HG03135 (cell line): ENCODE measurements around the gene PIGA.
"Not testable (repeated sequence)": the region's sequence is repeated elsewhere in the genome, so short reads cannot be mapped to it uniquely, and the experiment has no call there.

Experiments used
- ATAC-seq: cut with Tn5 transposase; IDR thresholded peaks from one replicate; pipeline ENCODE4 v1.9.1; 2021; ENCODE audit warnings: mild to moderate bottlenecking, moderate library complexity; ENCODE audit not compliant: unreplicated experiment

The PIGA gene

DNA sequence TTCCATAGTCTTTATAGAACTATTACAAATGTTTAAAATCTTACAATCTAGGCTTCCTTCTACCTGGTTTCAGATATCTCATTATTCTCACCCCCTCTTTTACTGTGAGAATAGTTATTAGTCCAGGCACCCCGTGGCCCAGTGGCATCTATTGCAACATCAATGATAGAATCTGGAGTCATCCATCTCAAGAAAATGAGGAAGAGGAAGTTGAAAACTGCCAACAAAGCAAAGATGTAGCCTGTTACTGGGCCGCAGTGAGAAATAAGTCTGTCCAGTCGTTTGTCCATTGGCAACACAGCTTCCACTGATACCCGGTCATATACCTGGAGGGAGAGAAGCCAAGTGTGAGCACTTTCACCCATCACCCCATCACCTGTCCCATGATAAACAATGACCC lies 13.9 kb downstream of the PIGA start:
- ATAC-seq: no peak

DNA sequence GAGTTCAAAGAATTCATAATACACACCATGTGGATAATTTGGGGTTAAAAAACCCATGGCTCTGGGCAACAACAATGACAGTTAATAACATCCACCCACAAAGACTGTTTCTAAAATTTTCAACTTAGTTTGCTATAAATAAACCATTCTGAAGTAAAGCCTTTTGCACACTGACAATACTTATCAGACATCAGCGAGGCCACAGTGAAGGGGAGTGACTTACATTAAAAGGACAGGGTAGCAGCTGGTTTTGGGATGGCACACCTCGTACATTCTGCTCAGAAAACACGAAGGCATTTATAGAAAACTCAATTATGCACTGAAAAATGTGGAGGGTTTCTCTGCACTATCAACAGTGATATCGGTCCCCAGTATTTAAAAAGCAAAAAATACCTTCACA lies 15.0 kb downstream of the PIGA start:
- no peak for ATAC-seq

DNA sequence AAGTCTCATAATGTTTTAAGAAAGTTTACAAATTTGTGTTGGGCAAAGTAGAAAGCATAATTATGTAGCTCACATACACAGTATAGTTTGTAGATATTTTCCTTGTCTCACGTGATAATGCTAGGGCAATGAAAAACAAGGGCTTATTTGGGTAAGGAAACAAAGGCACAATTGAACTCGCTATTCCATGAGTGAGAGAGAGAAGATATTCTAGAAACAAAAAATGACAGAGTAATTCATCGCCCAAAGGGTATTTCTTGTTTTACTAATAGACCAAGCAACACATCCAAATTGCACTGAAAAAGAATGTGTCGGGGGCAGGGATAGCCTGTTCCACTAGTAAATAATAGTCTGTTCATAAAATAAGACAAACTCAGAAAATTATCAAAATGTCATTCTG lies 16.2 kb downstream of the PIGA start:
- ATAC-seq: no peak

DNA sequence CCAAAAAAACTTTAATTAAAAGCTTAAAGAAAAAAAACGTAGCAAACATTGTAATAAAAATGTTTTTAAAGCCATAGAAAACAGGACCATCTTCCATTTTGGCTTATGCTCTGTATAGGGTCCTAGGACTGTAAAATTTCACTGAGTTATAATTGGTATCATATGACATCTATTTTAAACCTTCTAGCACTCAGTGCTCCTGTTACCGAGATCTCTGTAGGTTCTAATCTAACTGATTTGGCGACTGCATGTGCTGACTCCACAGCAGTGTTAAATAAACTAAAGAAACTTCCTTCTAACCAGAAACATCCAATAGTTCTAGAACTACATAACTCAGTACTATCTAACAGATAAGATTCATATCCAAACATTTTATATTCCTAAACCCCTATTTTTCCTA lies 19.8 kb downstream of the PIGA start, which contains the start of gene ASB11:
Gene ASB11, minus strand, starts transcription at position 132 of the 400 bp plus-strand sequence. Its CDS starts 35 bp downstream, at position 97.
- ATAC-seq: no peak

DNA sequence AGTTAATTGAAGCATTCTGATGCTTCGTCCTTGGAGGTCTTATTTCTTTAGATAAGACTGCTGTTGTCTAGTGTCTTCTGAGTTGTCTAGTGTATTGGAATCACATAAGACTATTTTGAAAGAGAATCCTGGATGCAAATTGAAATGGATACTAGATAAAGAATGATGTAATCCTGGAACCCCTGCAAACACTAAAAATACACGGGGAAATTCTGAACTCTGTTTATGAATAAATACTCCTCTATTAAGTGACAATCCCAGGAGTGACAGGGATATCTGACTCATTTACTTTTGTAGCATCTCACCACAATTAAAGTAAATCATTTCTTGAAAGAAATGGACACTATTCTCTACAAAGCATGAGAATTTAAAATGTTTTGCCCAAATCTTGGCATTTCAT lies 20.9 kb downstream of the PIGA start:
- ATAC-seq: no peak

DNA sequence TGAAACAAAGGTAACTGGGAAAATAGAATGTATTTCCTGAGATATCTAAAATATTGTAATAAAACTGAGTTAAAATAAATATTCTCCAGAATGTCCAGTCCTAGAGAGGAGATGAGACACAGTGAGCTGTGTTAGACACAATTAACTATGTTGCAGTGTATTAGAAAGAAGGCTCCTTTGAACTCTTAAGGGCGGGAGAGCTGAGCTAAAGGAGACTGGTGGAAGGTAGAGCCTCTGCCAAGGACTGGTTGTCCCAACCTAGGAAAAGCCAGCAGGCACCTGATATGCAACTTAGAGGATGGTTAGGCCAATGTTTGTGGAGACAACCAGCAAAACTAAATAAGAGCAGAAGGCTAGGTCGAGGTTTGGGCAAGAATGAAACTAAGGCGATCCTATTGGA lies 24.2 kb downstream of the PIGA start:
- ATAC-seq: no peak

DNA sequence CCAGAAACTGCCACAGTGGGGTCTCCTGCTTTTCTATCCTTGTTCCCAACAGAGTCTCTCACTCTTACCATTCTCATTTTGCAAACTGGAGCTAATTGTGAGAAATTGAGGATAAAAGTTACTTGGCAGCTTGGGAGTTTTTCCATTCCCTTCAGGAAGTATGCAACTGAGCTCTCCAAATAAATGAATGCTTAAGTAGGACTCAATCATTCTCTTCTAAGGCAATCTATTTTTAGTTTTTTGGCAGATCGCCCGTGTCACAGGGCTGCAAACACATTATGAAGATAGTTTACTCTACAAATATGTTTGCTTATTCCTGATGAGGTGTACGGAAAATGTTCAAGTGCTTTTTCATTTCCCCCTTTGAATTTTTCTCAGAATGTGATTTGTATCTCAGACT lies 25.2 kb downstream of the PIGA start:
- ATAC-seq: no peak

DNA sequence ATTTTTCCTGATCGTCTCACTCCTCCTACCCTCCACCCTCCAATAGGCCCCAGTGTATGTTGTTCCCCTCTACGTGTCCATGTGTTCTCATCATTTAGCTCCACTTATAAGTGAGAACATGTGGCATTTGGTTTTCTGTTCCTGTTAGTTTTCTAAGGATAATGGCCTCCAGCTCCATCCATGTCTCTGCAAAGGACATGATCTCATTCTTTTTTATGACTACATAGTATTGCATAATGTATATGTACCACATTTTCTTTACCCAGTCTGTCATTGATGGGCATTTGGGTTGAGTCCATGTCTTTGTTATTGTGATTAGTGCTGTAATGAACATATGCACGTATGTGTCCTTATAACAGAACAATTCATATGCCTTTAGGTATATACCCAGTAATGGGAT lies 29.4 kb downstream of the PIGA start:
- ATAC-seq: not testable (repeated sequence)

DNA sequence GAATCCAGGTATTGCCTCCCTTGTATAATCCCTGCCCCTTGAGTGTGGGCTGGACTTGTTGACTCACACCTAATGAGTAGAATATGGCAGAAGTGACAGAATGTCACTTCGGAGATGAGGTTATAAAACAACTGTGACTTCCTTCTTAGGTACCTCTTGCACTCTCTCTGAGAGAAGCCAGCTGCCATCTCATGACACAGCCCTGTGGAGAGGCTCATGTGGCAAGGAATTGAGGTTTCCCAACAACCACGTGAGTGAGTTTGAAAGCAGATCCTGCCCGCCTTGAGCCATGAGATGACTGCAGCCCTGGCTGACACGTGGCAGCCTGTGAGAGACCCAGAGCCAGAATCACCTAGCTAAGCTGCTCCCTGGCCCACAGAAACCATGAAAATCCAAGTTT lies 33.4 kb downstream of the PIGA start:
- no peak for ATAC-seq

DNA sequence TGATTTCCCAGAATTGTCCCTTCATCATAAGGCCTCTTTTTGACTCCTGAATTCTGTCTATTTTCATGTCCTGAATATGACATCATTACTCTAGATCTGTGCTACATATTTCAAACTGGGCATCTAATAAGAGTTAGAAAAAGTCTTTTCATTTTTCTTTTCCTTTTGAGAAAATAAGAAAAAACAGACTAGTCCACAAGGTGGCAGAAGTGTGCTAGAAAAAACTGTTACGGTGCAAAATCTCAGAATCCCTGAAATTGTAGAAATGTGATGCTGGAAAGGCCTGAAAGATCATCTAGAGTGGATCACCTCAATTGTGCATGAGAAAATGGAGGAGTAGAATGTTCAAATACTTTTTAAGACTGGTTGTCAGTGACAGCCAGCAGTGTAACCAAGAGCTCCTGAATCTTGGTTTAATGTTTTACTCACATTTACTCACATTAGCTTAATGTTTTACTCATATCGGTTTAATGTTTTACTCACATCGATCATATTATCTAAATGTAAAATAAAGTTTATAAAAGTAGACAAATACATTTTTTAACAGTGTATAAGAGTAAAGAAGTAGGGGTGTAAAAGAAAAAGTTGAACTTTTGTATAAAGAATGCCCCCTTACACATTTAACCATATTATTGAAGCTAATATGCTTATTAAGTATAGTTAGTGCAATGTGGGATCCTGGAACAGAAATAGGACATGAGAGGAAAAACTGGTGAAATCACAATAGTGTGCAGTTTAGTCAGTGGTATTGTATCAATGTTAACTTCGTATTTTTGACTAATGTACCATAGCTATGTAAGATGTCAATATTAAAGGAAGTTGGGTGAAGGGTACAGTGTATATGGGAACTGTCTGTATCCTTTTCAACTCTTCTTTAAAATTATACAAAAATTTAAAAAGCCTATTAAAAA lies 35.1 kb downstream of the PIGA start:
- ATAC-seq: no peak

DNA sequence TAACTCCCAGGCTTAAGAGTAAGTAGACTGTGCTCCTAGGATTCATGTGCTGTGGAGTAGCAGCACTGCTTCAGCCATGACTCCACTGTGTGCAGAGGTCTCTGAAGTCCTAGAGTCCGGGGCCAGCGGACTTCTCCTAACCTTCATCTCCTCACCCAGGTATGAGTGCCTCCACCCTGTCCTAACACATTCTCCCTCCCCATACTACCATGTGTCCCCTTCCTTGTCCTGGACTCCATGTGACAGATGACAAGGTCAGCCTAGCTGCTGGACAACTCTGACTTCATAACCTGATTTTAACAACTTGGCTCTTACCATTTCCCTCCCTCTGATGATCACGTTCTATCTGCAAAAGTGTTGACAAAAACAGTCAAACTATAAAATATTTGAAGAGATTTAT lies 36.5 kb downstream of the PIGA start:
- ATAC-seq: no peak

DNA sequence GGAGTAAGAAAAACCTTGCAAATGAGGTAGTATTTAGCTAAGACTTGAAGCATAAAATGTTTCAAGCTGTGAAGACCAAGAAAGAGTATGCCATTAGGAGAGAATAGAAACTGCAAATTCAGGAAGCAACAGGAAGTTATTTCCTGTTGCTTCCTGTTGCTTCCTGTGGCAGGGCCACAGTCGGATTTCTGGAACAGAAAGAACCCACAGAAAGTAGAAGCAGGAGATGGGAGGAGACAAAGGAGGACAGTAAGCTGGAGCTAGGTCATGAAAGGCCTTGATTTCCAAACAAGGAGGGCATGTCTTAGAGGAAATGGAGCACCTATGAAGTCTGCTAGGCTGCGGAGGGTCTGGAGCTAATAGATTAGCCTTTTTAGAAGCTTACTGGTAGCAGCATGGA lies 37.1 kb downstream of the PIGA start:
- no peak for ATAC-seq

DNA sequence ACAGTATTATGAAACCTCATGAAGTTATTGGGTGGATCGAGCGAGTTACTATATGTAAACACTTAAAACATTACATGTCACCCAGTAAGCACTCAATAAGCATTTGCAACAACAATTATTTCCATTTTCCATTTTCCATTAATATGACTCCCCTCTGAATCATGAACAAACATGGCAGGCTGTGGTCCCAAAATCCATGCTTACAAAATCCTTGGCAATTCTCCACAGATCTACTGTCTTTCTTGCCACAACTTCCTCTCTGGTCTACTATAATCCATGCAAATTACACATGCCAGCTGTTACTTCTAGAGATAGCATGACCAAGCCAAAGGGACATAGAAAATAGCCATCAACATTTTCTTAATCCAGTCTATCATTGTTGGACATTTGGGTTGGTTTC lies 41.9 kb downstream of the PIGA start:
- no peak for ATAC-seq

DNA sequence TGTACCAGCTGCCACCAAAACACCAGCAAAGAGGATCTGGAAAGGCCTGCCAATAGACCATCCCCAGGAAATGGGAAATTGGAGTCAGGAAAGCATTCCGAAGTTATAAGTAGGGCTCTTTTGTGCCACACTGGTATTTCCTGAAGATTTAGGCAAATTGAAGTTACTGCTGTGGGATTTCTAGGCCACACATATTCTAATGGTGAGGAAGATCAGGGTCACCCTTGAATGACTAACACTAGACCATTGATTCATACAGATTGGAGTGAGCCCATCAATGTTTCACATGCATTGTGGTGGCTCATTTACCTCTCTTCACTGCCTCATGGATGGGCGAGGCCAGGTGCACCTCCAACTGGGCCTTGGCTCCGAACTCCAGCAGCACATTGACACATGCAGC lies 42.5 kb downstream of the PIGA start:
- ATAC-seq: no peak

DNA sequence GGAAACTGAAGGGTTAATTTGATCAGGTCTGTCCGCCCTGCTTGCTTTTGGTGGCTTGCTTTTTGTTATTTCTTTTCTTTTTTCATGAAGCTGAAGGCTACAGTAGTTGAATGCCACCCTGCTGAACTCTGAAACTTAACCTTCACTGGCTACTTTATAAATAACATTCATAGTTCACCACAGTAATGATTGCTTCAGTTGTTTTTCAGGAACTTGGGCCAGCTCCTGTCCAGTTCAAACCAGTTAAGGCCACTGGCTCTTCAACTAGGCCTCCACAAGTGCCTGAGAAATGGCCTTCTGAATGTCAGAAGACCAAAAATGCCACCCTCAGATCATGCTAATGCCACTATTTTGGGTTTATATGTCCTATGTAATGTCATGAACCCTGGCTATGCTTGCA lies 57.7 kb downstream of the PIGA start:
- no peak for ATAC-seq

DNA sequence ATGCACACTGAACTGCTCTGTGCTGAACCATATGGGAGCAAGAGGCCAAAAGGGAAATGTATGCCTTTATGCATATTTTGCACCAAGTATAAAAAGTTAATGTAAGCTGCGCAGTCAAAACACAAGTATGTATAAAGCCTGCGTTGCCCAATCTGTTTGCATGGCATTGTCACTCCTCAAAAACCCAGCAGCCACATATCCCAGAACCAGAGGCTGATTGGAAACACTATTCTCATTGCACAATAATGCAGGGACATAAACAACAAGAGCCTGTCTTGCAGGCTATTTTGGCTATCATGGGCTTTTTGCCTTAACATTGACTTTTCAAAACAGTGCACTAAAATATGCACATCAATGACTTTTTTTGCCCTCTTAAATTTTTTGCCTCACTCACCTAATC lies 60.4 kb downstream of the PIGA start:
- ATAC-seq: no peak

DNA sequence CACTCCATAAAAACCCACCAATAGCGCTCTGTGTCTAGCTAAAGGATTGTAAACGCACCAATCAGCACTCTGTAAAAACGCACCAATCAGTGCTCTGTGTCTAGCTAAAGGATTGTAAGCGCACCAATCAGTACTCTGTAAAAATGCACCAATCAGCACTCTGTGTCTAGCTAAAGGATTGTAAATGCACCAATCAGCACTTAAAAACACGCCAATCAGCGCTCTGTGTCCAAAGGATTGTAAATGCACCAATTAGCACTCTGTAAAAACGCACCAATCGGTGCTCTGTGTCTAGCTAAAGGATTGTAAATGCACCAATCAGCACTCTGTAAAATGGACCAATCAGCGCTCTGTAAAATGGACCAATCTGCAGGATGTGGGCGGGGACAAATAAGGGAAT lies 62.0 kb downstream of the PIGA start:
- ATAC-seq: not testable (repeated sequence)

DNA sequence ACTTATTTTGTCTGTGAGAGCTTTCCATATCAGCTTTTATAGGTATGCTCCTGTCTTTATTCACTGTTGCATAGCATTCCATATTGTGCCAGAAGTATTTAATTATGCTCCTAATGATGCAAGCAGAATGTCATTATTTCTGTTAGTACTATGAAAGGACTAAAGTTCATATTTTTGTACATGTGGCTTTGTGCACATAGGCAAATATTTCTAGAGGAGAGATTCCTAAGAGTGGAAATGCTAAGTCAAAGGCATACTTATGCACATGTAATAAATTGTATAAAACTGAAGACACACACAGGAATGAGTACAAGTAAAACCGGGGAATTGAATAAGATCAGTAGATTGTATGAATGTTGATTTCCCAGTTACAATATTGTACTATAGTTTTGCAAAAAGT lies 63.6 kb downstream of the PIGA start:
- ATAC-seq: no peak

DNA sequence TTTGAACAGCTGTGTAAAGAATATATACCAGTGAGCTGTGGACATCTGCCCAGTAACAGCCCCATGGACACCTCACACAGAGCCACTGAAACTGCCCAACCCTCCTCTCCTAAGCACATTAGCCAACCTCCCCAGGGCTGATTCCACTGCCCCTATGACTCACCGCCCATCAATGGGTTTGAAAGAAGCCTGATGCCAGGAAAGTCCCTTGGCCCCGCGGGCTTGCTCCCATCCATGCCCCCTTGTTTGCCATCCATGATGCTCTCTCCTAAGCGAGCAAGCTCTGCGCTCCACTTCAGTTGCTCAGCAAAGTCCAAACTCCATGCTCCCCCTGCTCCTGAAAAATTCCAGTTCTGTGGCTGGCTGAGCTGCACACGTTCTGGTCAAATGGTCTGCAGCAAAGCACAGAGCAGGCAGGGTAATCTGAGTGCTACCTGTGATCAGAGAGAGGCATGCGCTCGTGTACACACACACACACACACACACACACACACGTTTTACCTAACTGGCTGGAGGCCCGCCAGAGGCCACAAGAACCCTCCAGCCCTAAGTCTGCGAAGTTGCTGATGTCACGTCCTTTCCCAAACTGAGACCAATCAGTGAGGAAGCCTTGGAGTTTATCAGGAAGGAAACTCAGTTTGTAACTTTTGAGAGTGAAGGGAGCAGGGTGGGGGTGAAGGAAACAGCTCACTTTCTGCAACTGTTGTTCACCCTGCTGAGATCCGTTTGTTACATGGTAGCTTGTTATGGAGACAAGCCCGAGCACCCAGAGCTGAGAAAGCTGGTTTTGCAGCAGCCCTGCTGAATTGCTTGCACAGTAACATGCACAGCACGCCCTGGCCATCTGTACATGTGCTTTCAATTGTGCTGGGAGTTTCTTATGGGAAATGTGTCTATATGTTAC lies 65.5 kb downstream of the PIGA start, which contains the start of gene ASB9:
Gene ASB9, minus strand, starts transcription at position 466 of the 904 bp plus-strand sequence. Its CDS starts 209 bp downstream, at position 257.
- ATAC-seq: no peak
